ENCODE measurements around the gene NR3C2. TPM values are rescaled to one million over a fixed set of nuclear protein-coding genes. Genes with fewer than 3 reads are reported as not detected.

Gene NR3C2
- total RNA-seq, 1 experiment from 2014 or later = 14.2 TPM

GRCh38 chr4:148354186-148354585, 88.0 kb downstream of the NR3C2 start:
- H3K27me3 Mint-ChIP-seq (ENCODE audit: unreplicated experiment) = no peaks in the 10 kb centered on the region
- H3K36me3 Mint-ChIP-seq (ENCODE audit: insufficient read depth, unreplicated experiment) = no peaks in the 10 kb centered on the region
- H3K4me1 Mint-ChIP-seq (ENCODE audit: low read depth, unreplicated experiment) = peaks cover 8% of the 10 kb centered on the region
- no TSS peak for BruUV-seq (replicated peaks)
- no peak for DNase-seq
- CTCF ChIA-PET = no interaction called here
- H3K4me3 Mint-ChIP-seq (ENCODE audit: low read depth, unreplicated experiment) = no peak overlapping the region
- no peak overlapping the region for H3K27ac Mint-ChIP-seq (ENCODE audit: unreplicated experiment)
- intact Hi-C loops (cut with micrococcal nuclease; ENCODE audit: unreplicated experiment) = no loop called here
- no peaks in the 10 kb centered on the region for H3K9me3 Mint-ChIP-seq (ENCODE audit: low read depth, unreplicated experiment)
- TF ChIP-seq, protein P1, sequence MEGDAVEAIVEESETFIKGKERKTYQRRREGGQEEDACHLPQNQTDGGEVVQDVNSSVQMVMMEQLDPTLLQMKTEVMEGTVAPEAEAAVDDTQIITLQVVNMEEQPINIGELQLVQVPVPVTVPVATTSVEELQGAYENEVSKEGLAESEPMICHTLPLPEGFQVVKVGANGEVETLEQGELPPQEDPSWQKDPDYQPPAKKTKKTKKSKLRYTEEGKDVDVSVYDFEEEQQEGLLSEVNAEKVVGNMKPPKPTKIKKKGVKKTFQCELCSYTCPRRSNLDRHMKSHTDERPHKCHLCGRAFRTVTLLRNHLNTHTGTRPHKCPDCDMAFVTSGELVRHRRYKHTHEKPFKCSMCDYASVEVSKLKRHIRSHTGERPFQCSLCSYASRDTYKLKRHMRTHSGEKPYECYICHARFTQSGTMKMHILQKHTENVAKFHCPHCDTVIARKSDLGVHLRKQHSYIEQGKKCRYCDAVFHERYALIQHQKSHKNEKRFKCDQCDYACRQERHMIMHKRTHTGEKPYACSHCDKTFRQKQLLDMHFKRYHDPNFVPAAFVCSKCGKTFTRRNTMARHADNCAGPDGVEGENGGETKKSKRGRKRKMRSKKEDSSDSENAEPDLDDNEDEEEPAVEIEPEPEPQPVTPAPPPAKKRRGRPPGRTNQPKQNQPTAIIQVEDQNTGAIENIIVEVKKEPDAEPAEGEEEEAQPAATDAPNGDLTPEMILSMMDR (IDR thresholded peaks at IDR 0.05; ENCODE audit: unreplicated experiment) = no peak

- no peaks in the 10 kb centered on the region for H3K36me3 Mint-ChIP-seq (ENCODE audit: insufficient read depth, unreplicated experiment)
- peaks cover 8% of the 10 kb centered on the region for H3K4me1 Mint-ChIP-seq (ENCODE audit: low read depth, unreplicated experiment)
- no TSS peak for BruUV-seq (replicated peaks)
- CTCF ChIA-PET = no interaction called here
- TF ChIP-seq, protein P1 (IDR thresholded peaks at IDR 0.05; ENCODE audit: unreplicated experiment) = no peak
- no peaks in the 10 kb centered on the region for H3K9me3 Mint-ChIP-seq (ENCODE audit: low read depth, unreplicated experiment)
- no peak overlapping the region for H3K4me3 Mint-ChIP-seq (ENCODE audit: low read depth, unreplicated experiment)
- intact Hi-C loops (cut with micrococcal nuclease; ENCODE audit: unreplicated experiment) = no loop called here
- no peak overlapping the region for H3K27ac Mint-ChIP-seq (ENCODE audit: unreplicated experiment)
- H3K27me3 Mint-ChIP-seq (ENCODE audit: unreplicated experiment) = no peaks in the 10 kb centered on the region
- DNase-seq = no peak
Observed at GRCh38 chr4:148353571-148353970, 88.6 kb downstream of the NR3C2 start.

GRCh38 chr4:148349153-148349552, 93.1 kb downstream of the NR3C2 start:
- no peak for DNase-seq
- H3K27me3 Mint-ChIP-seq (ENCODE audit: unreplicated experiment) = no peaks in the 10 kb centered on the region
- CTCF ChIA-PET = no interaction called here
- BruUV-seq (replicated peaks) = no TSS peak
- no peak overlapping the region for H3K27ac Mint-ChIP-seq (ENCODE audit: unreplicated experiment)
- no peaks in the 10 kb centered on the region for H3K36me3 Mint-ChIP-seq (ENCODE audit: insufficient read depth, unreplicated experiment)
- TF ChIP-seq, protein P1 (IDR thresholded peaks at IDR 0.05; ENCODE audit: unreplicated experiment) = no peak
- H3K9me3 Mint-ChIP-seq (ENCODE audit: low read depth, unreplicated experiment) = no peaks in the 10 kb centered on the region
- no peak overlapping the region for H3K4me3 Mint-ChIP-seq (ENCODE audit: low read depth, unreplicated experiment)
- H3K4me1 Mint-ChIP-seq (ENCODE audit: low read depth, unreplicated experiment) = peaks cover 15% of the 10 kb centered on the region
- intact Hi-C loops (cut with micrococcal nuclease; ENCODE audit: unreplicated experiment) = no loop called here

- no TSS peak for BruUV-seq (replicated peaks)
- no peaks in the 10 kb centered on the region for H3K9me3 Mint-ChIP-seq (ENCODE audit: low read depth, unreplicated experiment)
- no peak overlapping the region for H3K4me3 Mint-ChIP-seq (ENCODE audit: low read depth, unreplicated experiment)
- no peaks in the 10 kb centered on the region for H3K36me3 Mint-ChIP-seq (ENCODE audit: insufficient read depth, unreplicated experiment)
- no peak overlapping the region for H3K27ac Mint-ChIP-seq (ENCODE audit: unreplicated experiment)
- intact Hi-C loops (cut with micrococcal nuclease; ENCODE audit: unreplicated experiment) = no loop called here
- TF ChIP-seq, protein P1 (IDR thresholded peaks at IDR 0.05; ENCODE audit: unreplicated experiment) = no peak
- DNase-seq = no peak
- CTCF ChIA-PET = no interaction called here
- no peaks in the 10 kb centered on the region for H3K27me3 Mint-ChIP-seq (ENCODE audit: unreplicated experiment)
- H3K4me1 Mint-ChIP-seq (ENCODE audit: low read depth, unreplicated experiment) = peaks cover 15% of the 10 kb centered on the region
Observed at GRCh38 chr4:148346657-148347056, 95.6 kb downstream of the NR3C2 start.
